Panc1 (cell line): ENCODE measurements around the gene CALM1.

Experiments used
- CTCF ChIP-seq: fragments of 450-650 bp; IDR thresholded peaks from 2 replicates; pipeline ENCODE4 v1.5.1; 2017; ENCODE audit warnings: mild to moderate bottlenecking
- POLR2AphosphoS5 ChIP-seq: IDR thresholded peaks from 2 replicates; pipeline ENCODE4 v1.6.1; 2012; ENCODE audit warnings: mild to moderate bottlenecking, low read depth, low read length, moderate library complexity

- no peak for TF ChIP-seq POLR2AphosphoS5
- TF ChIP-seq CTCF = no peak
These were observed 32.4 kb downstream of the CALM1 start for GRCh38 chr14:90429236-90429635.
